AG09319 (cell line): Measurements from ENCODE around the gene AP1S3.
"Not testable (repeated sequence)": the region's sequence is repeated elsewhere in the genome, so short reads cannot be mapped to it uniquely, and the experiment has no call there.

Experiments used
- DNase-seq: peaks from one replicate; pipeline ENCODE4 v3.0.0-alpha.2; 2010; ENCODE audit warnings: low read depth; ENCODE audit errors: extremely low read depth
- TF ChIP-seq, protein P1 (sequence below): IDR thresholded peaks from 2 replicates; pipeline ENCODE4 v1.5.1; 2011; ENCODE audit warnings: low read depth, mild to moderate bottlenecking, inconsistent platforms, low read length, moderate library complexity

AP1S3 gene

DNA sequence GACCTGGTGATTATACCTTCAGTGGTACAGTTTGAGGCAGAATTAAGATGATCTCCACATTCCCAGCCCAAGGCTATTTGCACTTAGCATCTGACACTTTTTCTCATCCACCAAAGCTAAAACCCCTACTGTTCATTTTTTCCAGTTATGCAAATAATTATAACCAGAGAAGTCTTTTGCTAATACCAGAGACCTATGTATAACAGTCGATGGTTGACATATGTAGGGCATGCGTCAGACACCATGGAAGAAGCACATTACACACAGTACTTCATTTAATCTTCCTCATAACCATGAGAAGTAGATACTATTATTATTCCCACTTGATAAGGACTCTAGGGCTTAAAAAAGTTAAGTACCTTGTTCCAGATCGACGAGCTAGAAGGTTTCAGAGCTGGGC lies 36.5 kb downstream of the AP1S3 start:
- no peak for DNase-seq
- TF ChIP-seq, protein P1, sequence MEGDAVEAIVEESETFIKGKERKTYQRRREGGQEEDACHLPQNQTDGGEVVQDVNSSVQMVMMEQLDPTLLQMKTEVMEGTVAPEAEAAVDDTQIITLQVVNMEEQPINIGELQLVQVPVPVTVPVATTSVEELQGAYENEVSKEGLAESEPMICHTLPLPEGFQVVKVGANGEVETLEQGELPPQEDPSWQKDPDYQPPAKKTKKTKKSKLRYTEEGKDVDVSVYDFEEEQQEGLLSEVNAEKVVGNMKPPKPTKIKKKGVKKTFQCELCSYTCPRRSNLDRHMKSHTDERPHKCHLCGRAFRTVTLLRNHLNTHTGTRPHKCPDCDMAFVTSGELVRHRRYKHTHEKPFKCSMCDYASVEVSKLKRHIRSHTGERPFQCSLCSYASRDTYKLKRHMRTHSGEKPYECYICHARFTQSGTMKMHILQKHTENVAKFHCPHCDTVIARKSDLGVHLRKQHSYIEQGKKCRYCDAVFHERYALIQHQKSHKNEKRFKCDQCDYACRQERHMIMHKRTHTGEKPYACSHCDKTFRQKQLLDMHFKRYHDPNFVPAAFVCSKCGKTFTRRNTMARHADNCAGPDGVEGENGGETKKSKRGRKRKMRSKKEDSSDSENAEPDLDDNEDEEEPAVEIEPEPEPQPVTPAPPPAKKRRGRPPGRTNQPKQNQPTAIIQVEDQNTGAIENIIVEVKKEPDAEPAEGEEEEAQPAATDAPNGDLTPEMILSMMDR, result no peak

GRCh38 chr2:223797811-223798721 lies 39.3 kb downstream of the AP1S3 start:
- TF ChIP-seq, protein P1, result peak; percentile 69
- DNase-seq, result no peak

GRCh38 chr2:223797037-223797436 lies 40.3 kb downstream of the AP1S3 start:
- TF ChIP-seq, protein P1, result no peak
- no peak for DNase-seq

DNA sequence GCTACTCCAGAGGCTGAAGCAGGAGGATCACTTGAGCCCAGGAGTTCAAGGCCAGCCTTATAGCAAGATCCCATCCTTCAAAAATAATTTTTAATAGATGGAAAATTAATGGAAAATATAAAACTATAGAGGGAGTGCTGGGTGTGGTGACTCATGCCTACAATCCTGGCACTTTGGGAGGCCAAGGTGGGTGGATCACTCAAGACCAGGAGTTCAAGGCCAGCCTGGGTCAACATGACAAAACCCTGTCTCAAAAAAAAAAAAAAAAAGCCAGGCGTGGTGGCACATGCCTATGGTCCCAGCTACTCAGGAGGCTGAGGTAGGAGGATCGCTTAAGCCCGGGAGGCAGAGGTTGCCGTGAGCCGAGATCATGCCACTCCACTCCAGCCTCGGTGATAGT lies 48.0 kb downstream of the AP1S3 start:
- DNase-seq, result no peak
- TF ChIP-seq, protein P1, result no peak

- DNase-seq, result no peak
- TF ChIP-seq, protein P1, result no peak
Measured at GRCh38 chr2:223788826-223789225, 48.6 kb downstream of the AP1S3 start.

DNA sequence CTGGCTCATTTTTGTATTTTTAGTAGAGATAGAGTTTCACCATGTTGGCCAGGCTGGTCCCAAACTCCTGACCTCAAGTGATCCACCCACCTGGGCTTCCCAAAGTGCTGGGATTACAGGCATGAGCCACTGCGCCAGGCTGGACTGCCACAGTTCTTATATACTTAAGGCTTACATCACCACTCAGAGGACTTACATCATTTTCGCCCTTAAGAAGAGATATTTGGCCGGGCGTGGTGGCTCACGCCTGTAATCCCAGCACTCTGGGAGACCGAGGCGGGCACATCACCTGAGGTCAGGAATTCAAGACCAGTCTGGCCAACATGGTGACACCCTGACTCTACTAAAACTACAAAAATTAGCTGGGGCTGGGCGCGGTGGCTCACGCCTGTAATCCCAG lies 49.3 kb downstream of the AP1S3 start:
- DNase-seq, result not testable (repeated sequence)

- DNase-seq, result no peak
- TF ChIP-seq, protein P1, result no peak
Measured at GRCh38 chr2:223787358-223787757, 50.0 kb downstream of the AP1S3 start.

DNA sequence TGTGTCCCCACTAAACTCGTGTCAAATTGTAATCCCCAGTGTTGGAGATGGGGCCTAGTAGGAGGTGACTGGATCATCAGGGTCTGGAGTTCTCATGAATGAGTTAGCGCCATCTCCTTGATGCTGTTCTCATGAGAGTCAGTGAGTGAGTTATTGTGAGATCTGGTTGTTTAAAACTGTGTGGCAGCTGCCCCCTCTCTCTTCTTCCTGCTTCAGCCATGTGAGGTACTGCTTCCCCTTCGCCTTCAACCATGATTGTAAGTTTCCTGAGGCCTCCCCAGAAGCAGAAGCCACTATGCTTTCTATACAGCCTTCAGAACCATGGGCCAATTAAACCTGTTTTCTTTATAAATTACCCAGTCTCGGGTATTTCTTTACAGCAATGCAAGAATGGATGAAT lies 50.4 kb downstream of the AP1S3 start:
- TF ChIP-seq, protein P1, result no peak
- no peak for DNase-seq
